Stimulated activated naive CD8-positive, alpha-beta T cell treated with anti-CD3 and anti-CD28 coated beads, Interleukin-15, Interleukin-2, amounts not matched to agents 100 U/mL and 50 U/mL, for 24 hours (primary cell): ENCODE data around the gene MRGPRG.

ENCODE experiments used
- ATAC-seq: fragments of 150-1000 bp; cut with Tn5 transposase; one replicate; pipeline ENCODE4 v1.10.0; 2021
- DNase-seq: peaks from one replicate; pipeline ENCODE4 v3.0.0; 2021

The MRGPRG gene

GRCh38 chr11:3225826-3226750 is 7.5 kb upstream of the MRGPRG start:
- no peak for ATAC-seq
- no peak for DNase-seq

- ATAC-seq (no peak), DNase-seq (no peak)
Measured at GRCh38 chr11:3225159-3225758, 6.6 kb upstream of the MRGPRG start.

- DNase-seq (no peak), ATAC-seq (no peak)
Measured at GRCh38 chr11:3224401-3225057, 5.9 kb upstream of the MRGPRG start.

- no peak for DNase-seq
- no peak for ATAC-seq
Measured at GRCh38 chr11:3223932-3224381, 5.3 kb upstream of the MRGPRG start.

- ATAC-seq (no peak), DNase-seq (no peak)
Measured at GRCh38 chr11:3222941-3223915, 4.6 kb upstream of the MRGPRG start.

GRCh38 chr11:3222003-3222855 is 3.6 kb upstream of the MRGPRG start:
- ATAC-seq = no peak

GRCh38 chr11:3221408-3222002 is 2.9 kb upstream of the MRGPRG start:
- ATAC-seq = no peak
- no peak for DNase-seq

More at GRCh38 chr11:3222003-3222855, 3.6 kb upstream of the MRGPRG start:
- no peak for DNase-seq

- ATAC-seq (no peak), DNase-seq (no peak)
Measured at GRCh38 chr11:3220521-3221407, 2.2 kb upstream of the MRGPRG start.

- no peak for ATAC-seq
- no peak for DNase-seq
Measured at GRCh38 chr11:3220101-3220500, 1.5 kb upstream of the MRGPRG start.

GRCh38 chr11:3219281-3219892 is 774 bp upstream of the MRGPRG start:
- DNase-seq = no peak
- no peak for ATAC-seq

GRCh38 chr11:3217818-3218482 is 663 bp downstream of the MRGPRG start:
- ATAC-seq (no peak), DNase-seq (no peak)

GRCh38 chr11:3216027-3216525 is 2.5 kb downstream of the MRGPRG start:
- no peak for DNase-seq
- ATAC-seq = no peak

- DNase-seq (no peak), ATAC-seq (no peak)
Measured at GRCh38 chr11:3215346-3216026, 3.1 kb downstream of the MRGPRG start.

GRCh38 chr11:3214420-3214699 is 4.3 kb downstream of the MRGPRG start:
- no peak for DNase-seq
- no peak for ATAC-seq

- no peak for DNase-seq
- no peak for ATAC-seq
Measured at GRCh38 chr11:3213659-3214419, 4.8 kb downstream of the MRGPRG start.

GRCh38 chr11:3208272-3208671 is 10.3 kb downstream of the MRGPRG start:
- ATAC-seq = no peak
- no peak for DNase-seq
